Panc1 (cell line): ENCODE results near the gene OR10J1.

Experiments
- CTCF ChIP-seq: fragments of 450-650 bp; IDR thresholded peaks from 2 replicates; pipeline ENCODE4 v1.5.1; 2017; ENCODE audit warnings: mild to moderate bottlenecking
- POLR2AphosphoS5 ChIP-seq: IDR thresholded peaks from 2 replicates; pipeline ENCODE4 v1.6.1; 2012; ENCODE audit warnings: mild to moderate bottlenecking, low read depth, low read length, moderate library complexity
- SIN3A ChIP-seq: IDR thresholded peaks from 2 replicates; pipeline ENCODE4 v1.6.1; 2012; ENCODE audit warnings: low read depth, mild to moderate bottlenecking, low read length, moderate library complexity, borderline replicate concordance; ENCODE audit not compliant: insufficient read depth
- TF ChIP-seq, protein P1 (sequence below), 2 experiments: IDR thresholded peaks; 2 replicates each; pipeline ENCODE4 v1.6.1; 2011 to 2012; ENCODE audit warnings: low read depth in 2 of 2, control low read depth in 1 of 2, low read length in 1 of 2, mild to moderate bottlenecking in 1 of 2, moderate library complexity in 1 of 2; ENCODE audit not compliant: insufficient read depth in 1 of 2

- TF ChIP-seq POLR2AphosphoS5: no peak
- no peak for TF ChIP-seq CTCF
- TF ChIP-seq, protein P1, sequence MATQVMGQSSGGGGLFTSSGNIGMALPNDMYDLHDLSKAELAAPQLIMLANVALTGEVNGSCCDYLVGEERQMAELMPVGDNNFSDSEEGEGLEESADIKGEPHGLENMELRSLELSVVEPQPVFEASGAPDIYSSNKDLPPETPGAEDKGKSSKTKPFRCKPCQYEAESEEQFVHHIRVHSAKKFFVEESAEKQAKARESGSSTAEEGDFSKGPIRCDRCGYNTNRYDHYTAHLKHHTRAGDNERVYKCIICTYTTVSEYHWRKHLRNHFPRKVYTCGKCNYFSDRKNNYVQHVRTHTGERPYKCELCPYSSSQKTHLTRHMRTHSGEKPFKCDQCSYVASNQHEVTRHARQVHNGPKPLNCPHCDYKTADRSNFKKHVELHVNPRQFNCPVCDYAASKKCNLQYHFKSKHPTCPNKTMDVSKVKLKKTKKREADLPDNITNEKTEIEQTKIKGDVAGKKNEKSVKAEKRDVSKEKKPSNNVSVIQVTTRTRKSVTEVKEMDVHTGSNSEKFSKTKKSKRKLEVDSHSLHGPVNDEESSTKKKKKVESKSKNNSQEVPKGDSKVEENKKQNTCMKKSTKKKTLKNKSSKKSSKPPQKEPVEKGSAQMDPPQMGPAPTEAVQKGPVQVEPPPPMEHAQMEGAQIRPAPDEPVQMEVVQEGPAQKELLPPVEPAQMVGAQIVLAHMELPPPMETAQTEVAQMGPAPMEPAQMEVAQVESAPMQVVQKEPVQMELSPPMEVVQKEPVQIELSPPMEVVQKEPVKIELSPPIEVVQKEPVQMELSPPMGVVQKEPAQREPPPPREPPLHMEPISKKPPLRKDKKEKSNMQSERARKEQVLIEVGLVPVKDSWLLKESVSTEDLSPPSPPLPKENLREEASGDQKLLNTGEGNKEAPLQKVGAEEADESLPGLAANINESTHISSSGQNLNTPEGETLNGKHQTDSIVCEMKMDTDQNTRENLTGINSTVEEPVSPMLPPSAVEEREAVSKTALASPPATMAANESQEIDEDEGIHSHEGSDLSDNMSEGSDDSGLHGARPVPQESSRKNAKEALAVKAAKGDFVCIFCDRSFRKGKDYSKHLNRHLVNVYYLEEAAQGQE (IDR thresholded peaks at IDR 0.05; ENCODE audit: insufficient read depth in 1 of 2, low read depth in 2 of 2, low read length in 1 of 2): no peak
- TF ChIP-seq SIN3A: no peak
Observed at GRCh38 chr1:159443066-159443750, 3.7 kb downstream of the OR10J1 start.
